Pons (tissue), 1 donor: Measurements from ENCODE around the gene NID2.

ENCODE experiments used
- DNase-seq: peaks from one replicate; pipeline ENCODE4 v3.0.0-alpha.2; 2016; ENCODE audit warnings: low spot score

NID2 gene

DNA sequence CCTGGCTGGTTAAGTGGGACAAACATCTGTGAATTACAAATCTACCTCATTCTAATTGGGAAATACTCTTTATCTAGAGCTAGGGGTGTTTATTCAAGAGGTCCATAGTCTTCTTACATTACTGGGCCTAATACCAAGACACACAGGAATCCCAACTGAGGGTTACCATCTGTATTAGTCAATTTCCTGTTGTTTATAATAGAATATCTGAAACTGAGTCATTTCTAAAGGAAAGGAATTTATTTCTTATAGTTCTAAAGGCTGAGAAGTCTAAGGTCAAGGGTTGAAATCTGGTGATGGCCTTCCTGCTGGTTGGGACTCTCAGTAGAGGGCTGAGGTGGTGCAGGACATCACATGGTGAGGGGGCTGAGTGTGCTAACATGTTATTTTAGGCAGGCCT is 43.5 kb downstream of the NID2 start:
- no peak for DNase-seq

DNA sequence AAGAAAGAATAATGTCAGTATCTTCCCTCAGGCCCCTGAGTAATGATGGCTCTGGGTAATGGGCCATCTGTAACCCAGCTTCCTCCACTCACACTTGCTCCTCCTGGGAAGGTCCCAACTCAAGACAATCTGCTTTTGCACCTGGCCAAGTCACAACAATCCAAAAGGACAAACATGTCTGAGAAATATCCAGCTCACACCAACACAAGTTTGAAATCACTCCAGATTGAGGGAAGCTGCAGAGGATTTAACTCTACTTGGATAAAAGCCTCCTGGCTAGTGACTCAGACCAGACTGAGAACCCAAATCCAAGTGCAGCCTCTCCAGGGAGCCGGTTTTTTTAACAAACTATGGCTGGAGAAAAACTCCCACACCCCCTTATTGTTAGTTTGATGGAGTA is 45.3 kb downstream of the NID2 start:
- no peak for DNase-seq

DNA sequence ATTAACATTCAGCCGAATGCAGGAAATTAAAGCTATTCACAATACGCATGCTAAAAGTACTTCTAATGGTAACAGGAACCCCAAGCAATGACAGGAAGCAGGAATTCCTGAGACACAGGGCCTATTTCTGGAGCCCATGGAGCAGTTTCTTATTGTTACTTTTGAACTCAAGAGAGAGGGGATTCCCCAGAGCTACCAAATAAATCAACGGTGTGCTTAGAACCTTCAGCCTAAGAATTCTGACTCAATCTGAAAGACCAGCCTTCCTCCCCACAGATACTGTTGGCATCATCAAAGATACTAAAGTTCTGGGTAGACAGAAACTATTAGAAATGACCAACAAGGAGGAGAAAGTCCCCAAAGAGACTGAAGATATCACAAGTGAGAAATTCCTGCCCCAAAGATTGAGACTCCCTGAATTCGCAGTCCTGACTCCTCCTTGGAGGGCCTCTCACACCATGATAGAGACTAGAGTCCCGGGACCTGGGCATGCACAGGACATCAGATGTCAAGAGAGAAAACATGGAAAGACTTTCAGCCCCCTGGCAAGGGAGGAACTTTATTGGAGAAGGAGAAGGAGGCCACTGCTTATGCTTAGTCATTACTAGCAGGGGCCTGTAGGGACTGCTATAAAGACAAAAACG is 46.8 kb downstream of the NID2 start:
- DNase-seq, result no peak

DNA sequence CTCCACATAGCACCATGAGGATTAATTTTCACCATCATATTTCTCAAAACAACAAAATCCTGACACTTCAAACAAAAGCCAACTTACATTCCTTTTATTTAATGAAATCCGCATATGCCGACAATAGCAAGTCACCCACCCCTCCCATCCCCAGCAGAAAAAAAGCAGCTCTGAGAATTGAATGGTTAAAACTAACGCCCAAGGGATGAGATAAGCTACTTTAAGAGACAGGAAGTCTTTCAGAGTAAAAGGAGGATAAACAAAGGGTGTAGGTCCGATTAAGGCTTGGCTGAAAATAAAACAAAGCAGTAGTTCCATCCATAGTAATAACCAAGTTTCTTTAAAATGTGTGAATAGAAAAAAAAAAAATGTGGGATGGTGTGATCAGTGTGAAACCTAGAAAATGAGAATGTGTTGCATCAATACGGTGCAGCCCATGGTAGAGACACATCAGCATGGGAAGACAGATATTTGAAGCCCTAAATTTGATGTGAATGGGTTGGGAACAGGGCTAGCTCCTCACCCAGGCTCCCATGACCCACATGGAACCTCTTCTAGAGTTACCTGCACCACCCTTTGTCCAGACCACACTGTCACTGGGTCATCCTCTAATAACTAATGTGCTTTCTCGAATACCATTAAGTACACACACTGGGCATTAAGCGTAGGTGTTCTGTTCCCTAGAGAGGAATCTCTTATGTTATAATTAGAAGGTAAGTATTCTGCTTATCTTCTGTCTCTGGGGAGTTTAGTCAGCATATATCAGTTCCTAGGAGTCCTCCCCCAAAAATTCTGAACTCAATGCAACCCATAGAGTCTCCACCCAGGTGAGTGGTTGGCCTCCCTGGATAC is 47.8 kb downstream of the NID2 start:
- DNase-seq, result no peak

DNA sequence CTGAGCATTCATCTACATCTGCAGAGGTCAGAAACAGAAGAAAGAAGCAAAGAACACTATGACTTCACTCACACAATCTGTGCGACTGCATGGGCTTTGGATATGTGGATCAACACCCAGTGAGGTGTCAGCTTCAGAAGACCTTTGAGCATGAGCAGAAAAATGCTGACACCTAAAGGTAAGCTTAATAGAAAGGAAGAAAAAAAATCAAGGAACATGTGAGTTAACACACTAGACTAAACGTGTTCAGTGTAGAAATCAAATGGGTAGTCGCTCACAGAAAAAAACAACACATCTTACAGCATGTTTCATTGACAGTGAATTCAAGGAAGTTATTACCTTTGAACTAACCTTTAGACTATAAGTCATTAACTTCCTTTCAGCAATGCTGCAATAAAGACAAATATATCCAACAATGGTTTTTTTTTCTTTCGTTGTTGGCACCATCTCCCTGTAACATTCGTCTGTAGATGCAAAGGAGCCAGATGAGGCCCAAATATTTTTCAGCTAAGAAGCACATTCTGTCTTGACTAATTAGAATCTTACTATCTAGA is 48.6 kb downstream of the NID2 start:
- DNase-seq, result no peak

DNA sequence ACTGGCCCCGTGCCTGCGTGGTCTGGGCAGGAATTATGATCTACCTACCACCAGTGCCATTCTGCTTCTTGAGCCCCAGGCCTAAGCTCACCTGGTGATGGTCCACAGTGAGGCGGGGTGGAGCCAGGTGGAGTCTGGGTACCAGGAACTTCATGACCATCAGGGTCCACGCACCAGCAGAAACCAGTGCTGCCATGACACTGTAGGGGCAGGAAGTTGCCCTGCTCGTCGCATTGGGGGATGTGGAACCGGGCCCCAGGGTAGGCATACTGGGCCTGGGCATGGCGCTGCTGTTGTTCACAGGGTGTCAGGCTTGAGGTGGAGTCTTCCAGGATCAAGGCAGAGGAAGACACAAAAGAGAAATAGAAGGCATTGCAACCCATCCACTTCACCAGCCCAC is 49.9 kb downstream of the NID2 start:
- no peak for DNase-seq

DNA sequence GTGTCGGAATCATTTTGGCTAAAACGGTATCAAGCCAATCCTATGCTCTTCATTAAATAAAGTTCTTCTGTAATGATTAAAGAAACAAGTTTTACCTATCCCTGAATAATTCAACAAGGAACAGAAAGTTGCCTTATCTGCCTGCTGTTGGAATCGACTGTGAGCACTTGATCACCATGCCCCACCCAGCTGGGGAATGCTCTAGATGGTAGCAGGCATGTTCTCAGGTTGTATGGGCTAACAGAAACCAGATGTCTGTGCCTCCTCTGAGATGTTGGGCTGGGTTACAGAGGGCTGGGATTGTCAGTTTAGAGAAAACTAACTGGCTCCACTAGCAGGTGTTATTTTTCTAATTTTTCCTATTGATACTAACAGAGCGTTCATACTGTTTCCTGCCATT is 50.6 kb downstream of the NID2 start:
- DNase-seq, result no peak

DNA sequence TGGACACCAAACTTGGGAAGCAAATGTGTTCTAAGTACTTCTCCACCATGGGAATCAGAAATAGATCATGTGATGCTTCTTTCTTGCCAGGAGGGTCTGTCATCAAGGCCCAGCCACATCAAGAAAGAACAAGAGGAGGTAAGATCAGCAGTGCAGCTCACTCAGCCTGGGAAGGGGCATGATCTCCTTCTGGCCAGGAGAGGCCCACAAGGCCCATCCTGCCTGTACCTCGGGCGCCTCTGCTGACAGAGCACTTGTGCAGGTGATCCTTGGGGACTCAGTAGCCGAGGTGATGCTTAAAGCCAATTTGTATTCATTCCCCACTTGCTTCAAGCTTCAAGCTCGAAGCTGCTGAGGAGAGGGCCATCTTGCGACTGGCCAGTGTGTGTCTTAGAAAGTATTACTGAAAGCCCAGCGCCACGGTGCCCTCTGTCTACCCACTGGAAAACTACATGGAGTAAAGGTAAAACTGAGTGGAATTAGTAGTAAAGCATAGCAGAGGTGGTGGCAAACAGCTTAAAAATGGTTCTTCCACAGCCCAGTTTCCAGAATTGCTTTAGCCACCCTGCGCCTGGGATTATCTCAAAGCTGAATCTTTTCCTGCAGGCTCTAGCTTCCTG is 53.3 kb downstream of the NID2 start:
- DNase-seq, result peak; percentile 82

DNA sequence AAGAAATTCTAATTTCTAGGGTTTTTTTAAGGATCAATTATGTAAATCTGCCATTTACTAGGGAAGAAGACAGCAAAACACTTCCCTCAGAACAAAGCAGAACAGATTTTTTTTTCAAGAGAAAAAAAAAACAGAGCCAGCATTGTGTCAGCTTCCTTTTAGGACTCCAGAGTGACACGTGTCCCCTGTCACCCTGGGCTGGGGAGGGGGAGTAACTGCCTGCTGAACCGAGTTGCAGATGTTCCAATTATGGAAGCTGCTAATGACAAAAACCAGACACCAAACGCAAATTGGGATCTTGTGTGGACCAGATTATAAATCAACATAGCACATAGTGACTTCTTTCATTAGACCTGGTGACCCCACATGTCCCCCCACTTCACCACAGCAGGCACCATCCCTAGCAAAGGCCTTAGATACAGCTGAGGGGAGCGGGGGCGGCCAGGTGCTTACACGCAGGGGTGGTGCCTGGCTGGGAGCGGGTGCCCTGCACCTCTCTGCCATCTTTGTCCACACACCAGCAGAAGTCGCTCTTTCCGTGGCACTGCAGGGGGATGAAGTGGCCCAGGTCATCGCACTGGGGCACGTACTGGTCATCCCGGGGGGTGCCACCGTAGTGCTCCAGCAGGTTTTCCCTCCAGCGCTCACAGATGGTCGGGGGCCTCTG is 54.1 kb downstream of the NID2 start:
- DNase-seq, result peak; percentile 95

DNA sequence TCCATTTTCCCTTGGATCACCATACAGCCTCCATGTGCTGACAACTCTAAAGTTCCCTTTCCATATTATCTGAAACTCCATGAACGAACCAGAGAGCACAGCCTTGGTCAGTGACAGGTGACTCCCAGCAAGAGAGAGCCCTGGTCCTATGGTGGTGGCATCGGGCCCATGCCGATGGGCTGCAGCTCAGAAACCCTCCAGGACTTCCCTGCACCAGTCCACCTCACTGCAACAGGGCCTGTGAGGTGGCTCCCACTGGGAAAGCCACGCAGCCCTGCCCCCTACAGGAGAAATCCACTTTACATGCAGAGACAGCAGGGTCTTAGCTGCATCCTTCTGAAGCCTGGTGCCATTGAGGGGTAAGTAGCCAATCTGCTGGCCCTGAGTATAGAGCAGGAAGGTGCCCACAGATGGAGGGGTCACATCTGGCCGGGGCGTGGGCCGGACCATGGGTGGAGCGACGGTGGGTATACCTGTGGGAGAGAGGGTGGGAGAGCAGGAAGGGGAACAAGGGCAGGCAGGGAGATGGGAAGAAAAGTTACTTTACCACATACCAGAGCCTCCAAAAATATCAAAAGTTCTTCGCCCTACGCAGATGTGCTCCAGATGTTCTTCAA is 54.8 kb downstream of the NID2 start:
- peak; percentile 26 for DNase-seq

DNA sequence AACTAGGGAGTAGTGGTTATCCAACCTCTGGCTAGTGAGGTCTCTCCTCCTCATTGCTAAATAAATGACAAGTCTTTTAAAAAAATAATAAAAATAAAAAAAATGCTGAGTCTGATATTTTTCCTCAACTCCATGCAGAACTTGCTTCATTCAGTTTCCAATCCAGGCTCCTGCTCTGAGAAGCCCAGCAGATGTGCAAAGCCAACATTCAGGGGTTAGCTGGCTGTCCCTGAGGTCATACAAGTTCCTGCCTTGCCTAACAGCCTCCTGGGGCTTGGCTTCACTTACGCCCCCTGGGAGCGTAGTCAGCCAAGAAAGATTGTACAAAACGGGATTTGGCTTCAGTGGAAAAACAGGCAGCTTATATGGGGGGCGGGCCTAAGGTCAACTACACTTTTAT is 56.2 kb downstream of the NID2 start:
- DNase-seq, result no peak

DNA sequence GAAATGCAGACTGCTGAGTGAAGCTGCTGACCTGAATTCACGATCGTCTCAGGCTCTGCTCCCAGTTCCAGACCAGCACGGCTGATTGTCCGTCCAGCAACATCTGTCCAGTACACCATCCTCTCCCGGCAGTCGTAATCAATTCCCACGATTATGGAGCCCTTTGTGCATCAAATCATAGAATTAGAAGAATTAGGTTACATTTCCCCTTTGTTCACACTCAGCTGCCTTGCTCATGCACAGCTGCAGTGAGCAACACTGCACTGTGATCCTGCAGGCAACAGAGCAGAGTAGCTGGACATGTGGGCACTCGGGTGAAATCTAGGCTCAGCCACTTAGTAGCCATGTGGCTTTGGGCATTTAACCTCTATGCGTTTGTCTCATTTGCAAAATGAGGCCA is 57.3 kb downstream of the NID2 start:
- DNase-seq, result peak; percentile 75

DNA sequence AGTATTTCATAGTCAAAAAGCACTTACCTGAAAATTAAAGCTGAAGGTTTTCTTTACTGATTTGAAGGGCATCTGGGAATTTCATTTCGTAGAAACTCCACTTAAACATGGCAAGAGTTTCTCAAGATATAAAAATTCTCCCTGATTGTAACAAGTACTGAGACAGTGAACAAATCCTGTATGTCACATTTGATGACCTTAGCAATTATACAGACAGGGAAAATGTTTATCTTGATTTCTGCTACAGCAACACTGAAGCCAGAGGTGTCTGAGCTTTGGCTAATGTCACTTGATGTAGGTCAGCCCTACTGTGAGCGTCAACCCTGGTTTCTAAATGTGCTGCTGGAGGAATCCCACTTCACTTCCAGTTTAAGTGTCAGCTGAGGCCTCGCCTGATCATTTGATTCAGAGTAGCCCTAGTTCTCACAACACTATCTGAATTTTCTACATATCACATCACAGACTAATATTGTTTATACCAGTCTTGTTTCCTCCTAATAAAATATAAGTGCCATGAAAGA is 58.6 kb downstream of the NID2 start:
- no peak for DNase-seq

DNA sequence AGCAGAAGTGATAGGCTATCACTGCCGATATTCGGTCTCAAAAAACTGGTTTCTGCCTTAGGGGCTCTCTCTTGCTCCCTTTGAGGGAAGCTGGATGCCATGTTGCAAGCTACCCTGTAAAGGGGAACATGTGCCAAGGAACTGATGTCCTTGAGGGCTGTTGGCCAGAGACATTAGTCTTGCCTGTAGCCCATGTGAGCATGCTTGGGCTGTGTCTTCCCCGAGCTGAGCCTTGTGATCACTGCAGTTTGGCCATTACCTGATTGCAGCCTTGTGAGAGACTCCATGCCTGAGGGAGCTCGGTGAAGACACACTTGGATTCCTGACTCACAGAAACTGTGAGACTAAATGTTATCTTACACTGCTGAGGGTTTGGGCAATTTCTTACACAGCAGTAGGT is 60.7 kb downstream of the NID2 start:
- no peak for DNase-seq

DNA sequence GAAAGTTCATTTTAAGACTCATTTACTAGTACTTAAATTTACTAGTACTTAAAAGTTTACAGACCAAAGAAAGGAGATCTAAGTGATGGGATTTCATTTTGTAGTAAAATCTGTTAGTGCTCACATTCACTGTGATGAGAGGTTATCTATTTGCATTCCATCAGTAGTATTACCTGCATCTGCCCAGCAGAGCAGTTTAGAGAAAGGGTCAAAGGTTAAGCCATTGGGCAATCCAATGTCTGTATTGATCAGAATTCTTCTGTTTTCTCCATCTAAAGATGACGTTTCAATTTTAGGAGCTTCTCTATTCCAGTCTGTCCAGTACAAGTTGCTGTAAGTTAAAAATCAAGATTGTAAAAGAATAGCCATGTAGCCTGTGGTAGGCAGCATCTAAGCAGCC is 61.2 kb downstream of the NID2 start:
- DNase-seq, result no peak

DNA sequence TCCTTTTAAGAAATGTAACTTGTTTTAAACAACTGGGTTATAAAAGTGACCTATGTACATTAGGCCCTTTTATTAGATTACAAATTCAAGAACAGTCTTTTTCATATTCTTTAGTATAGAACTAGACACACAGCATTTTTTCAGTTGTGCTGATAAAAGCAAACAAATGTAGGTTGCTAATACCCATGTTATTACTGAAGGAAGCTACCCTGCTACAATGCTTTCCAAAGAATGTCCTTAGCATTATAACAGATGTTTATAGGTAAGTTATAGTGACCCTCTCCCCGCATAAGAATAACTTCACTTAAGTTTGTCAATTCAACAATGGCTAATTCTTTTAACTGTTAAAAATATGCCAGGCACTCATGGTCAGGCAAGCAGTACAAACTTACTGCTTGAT is 61.6 kb downstream of the NID2 start:
- no peak for DNase-seq

DNA sequence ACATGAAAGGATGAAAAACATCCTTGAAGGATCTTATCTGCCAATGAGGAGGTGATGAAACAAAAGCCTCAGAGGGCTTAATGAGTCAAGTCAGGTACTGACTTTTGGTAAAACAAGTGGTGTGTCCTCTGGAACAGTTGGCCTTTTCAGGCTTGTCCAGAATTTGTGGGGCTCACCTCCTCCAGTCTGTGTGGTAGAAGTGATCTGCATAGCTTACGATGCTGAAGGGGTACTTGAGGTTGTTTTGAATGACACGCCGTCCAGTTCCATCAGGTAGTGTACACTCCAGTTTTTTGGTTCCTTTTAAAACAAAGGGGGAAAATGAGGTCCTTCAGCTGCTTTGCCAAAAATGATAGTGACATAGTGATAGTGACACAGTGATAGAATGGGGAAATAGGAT is 62.5 kb downstream of the NID2 start:
- no peak for DNase-seq

DNA sequence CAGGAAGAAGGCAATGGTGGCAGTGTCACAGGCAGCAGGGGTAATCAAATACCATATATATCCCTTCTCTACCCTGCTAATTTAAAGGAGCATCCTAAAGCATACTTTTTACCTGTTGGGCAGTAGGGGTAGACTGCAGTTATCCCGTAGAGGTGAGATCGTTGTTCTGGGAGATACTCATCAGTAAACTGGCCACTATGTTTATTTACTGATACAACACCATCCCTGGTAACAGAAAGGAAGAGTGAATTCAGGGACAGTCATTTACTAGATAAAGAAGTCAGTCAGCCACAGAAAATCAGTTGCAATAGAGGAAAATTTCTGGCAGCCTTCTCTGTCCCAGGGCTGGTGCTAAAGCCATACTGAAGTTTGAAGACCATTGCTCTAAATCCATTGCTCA is 63.2 kb downstream of the NID2 start:
- DNase-seq, result no peak

DNA sequence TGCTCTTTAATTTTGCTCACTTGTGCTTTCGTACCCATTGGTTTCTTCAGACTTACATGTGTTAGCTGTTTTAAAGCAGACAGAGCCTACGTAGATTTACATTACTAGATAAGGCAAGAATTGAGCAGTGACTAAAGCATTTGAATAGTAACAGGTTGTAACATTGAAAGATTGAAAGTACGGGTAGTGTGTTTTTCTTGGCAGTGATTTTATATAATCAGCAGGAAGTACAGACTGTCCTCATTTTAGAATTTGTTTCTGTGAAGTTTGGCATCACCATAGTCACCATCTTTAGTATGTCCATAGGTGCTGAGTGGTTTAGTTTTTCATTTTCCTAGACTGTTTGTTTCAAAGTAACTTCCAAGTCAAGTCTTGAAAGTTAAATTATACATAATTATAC is 65.5 kb downstream of the NID2 start:
- no peak for DNase-seq

DNA sequence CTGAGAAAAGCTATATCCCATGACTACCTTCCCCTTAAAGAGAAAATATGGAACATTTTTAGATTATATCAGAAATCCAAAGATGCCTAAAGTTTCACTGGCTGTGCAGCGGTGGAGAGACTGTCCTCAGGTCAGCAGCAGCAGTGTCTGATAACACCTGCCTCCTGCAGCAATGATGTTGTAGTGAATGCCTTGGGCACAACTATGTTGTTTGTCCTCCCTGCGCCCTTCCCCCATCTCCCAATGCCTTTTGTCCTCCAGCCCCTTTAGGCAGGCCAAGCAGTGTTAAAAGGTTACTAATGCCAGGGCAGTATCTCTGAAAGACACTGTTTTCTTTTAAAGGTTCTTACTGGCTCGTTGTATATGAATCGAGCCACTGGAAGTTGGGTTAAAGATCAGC is 66.3 kb downstream of the NID2 start:
- no peak for DNase-seq

DNA sequence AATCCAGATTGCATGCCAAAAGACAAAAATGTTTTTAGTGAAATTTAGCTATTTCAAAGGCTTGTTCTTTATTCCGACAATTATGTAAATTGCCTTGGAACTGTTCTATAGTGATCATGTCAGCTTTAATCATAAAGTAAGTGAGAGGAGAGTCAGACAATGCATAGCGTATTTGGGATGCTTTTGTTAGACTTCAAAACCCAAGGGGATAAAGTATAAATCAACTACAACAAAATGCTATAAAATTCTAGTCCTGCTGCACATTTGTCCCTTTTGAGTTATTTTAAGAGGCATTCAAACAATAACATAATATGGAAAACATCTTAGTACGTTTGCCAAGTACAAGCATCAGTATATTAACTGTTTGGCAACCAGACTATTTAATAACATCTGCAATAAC is 68.2 kb downstream of the NID2 start:
- no peak for DNase-seq
